ENCODE data around the gene COMMD1. TPM values are rescaled to one million over a fixed set of nuclear protein-coding genes. Genes with fewer than 3 reads are reported as not detected.

The COMMD1 gene
- polyA plus RNA-seq, 1 donor from 2014 or later: 69.1 TPM

- Histone ChIP-seq H4K20me1 (ENCODE audit: insufficient read depth) (no peaks in the 10 kb centered on the region), H3K79me2 (replicated peaks; ENCODE audit: insufficient read depth, low read length) (peaks cover 12% of the 10 kb centered on the region), H3K9me2 (ENCODE audit: insufficient read depth, low read length) (no peaks in the 10 kb centered on the region), H3K27me3 (ENCODE audit: insufficient read depth, low read depth, low read length) (no peaks in the 10 kb centered on the region), H3K9me3 (ENCODE audit: low read length) (no peaks in the 10 kb centered on the region), H3F3A (ENCODE audit: insufficient read depth, low read length, poor library complexity, severe bottlenecking) (no peaks in the 10 kb centered on the region), H3K27ac (ENCODE audit: low read length) (no peak overlapping the region), H3K4me2 (ENCODE audit: low read length) (no peak overlapping the region), H3K9ac (ENCODE audit: low read length) (no peak overlapping the region), H3K4me3 (ENCODE audit: low read length) (no peak overlapping the region), H2AFZ (ENCODE audit: low read depth, low read length) (no peak overlapping the region), H3K36me3 (ENCODE audit: insufficient read depth, low read length) (no peaks in the 10 kb centered on the region)
- TF ChIP-seq, protein P1, sequence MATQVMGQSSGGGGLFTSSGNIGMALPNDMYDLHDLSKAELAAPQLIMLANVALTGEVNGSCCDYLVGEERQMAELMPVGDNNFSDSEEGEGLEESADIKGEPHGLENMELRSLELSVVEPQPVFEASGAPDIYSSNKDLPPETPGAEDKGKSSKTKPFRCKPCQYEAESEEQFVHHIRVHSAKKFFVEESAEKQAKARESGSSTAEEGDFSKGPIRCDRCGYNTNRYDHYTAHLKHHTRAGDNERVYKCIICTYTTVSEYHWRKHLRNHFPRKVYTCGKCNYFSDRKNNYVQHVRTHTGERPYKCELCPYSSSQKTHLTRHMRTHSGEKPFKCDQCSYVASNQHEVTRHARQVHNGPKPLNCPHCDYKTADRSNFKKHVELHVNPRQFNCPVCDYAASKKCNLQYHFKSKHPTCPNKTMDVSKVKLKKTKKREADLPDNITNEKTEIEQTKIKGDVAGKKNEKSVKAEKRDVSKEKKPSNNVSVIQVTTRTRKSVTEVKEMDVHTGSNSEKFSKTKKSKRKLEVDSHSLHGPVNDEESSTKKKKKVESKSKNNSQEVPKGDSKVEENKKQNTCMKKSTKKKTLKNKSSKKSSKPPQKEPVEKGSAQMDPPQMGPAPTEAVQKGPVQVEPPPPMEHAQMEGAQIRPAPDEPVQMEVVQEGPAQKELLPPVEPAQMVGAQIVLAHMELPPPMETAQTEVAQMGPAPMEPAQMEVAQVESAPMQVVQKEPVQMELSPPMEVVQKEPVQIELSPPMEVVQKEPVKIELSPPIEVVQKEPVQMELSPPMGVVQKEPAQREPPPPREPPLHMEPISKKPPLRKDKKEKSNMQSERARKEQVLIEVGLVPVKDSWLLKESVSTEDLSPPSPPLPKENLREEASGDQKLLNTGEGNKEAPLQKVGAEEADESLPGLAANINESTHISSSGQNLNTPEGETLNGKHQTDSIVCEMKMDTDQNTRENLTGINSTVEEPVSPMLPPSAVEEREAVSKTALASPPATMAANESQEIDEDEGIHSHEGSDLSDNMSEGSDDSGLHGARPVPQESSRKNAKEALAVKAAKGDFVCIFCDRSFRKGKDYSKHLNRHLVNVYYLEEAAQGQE (IDR thresholded peaks at IDR 0.05; ENCODE audit: borderline replicate concordance): no peak
- no peak for TF ChIP-seq POLR2AphosphoS5 (IDR thresholded peaks at IDR 0.05)
Observed at GRCh38 chr2:61909116-61909515, 3.6 kb downstream of the COMMD1 start.

DNA sequence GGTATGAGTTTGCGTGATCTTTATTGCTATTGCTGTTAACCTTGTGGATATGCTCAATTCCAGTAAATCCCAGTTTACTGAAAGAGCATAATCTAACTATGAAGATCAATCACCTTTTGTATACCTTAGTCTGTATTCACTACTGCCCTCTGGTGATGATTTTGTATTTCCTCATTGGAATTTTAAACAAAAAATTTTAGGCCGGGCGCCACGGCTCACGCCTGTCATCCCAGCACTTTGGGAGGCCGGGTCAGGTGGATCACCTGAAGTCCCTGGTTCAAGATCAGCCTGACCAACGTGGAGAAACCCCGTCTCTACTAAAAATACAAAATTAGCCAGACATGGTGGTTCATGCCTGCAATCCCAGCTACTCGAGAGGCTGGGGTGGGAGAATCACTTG is 5.1 kb downstream of the COMMD1 start:
- no peak overlapping the region for H3K4me3 ChIP-seq (ENCODE audit: low read length)

DNA sequence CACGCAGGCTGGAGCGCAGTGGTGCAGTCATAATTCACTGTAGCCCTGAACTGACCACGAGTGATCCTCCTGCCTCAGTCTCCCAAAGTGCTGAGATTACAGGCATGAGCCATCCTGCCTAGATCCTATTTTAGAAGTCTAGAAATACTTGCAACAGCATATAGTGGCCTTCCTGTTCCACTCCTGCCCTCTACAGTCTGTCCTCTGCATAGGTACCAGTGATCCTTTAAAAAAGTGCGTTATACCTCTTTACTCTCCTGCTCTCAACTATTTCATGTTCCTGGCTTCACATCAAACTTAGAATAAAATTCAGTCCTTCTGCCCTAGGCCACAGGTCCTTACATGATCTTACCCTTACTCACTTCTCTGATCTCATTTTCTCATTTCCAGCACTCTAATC is 6.0 kb downstream of the COMMD1 start:
- Histone ChIP-seq H4K20me1 (ENCODE audit: insufficient read depth) (no peaks in the 10 kb centered on the region), H3K4me3 (ENCODE audit: low read length) (no peak overlapping the region), H3K9ac (ENCODE audit: low read length) (no peak overlapping the region), H3K9me3 (ENCODE audit: low read length) (no peaks in the 10 kb centered on the region), H3K27me3 (ENCODE audit: insufficient read depth, low read depth, low read length) (no peaks in the 10 kb centered on the region), H3K79me2 (replicated peaks; ENCODE audit: insufficient read depth, low read length) (peaks cover 10% of the 10 kb centered on the region), H3K9me2 (ENCODE audit: insufficient read depth, low read length) (no peaks in the 10 kb centered on the region), H3K27ac (ENCODE audit: low read length) (no peak overlapping the region), H2AFZ (ENCODE audit: low read depth, low read length) (no peak overlapping the region), H3K4me2 (ENCODE audit: low read length) (no peak overlapping the region), H3F3A (ENCODE audit: insufficient read depth, low read length, poor library complexity, severe bottlenecking) (no peaks in the 10 kb centered on the region), H3K36me3 (ENCODE audit: insufficient read depth, low read length) (no peaks in the 10 kb centered on the region)
- TF ChIP-seq SMC3 (conservative IDR thresholded peaks at IDR 0.05; ENCODE audit: poor library complexity) (no peak), POLR2AphosphoS5 (IDR thresholded peaks at IDR 0.05) (no peak), EP300 (conservative IDR thresholded peaks at IDR 0.05; ENCODE audit: poor library complexity, severe bottlenecking) (no peak), MXI1 (conservative IDR thresholded peaks at IDR 0.05; ENCODE audit: poor library complexity, severe bottlenecking) (no peak)
- TF ChIP-seq, protein P1 (IDR thresholded peaks at IDR 0.05; ENCODE audit: borderline replicate concordance): no peak
- TF ChIP-seq, protein P2, sequence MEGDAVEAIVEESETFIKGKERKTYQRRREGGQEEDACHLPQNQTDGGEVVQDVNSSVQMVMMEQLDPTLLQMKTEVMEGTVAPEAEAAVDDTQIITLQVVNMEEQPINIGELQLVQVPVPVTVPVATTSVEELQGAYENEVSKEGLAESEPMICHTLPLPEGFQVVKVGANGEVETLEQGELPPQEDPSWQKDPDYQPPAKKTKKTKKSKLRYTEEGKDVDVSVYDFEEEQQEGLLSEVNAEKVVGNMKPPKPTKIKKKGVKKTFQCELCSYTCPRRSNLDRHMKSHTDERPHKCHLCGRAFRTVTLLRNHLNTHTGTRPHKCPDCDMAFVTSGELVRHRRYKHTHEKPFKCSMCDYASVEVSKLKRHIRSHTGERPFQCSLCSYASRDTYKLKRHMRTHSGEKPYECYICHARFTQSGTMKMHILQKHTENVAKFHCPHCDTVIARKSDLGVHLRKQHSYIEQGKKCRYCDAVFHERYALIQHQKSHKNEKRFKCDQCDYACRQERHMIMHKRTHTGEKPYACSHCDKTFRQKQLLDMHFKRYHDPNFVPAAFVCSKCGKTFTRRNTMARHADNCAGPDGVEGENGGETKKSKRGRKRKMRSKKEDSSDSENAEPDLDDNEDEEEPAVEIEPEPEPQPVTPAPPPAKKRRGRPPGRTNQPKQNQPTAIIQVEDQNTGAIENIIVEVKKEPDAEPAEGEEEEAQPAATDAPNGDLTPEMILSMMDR (IDR thresholded peaks at IDR 0.05; ENCODE audit: poor library complexity, severe bottlenecking): peak; percentile 22

More for the DNA sequence above, 5.1 kb downstream of the COMMD1 start:
- no peaks in the 10 kb centered on the region for H3K27me3 ChIP-seq (ENCODE audit: insufficient read depth, low read depth, low read length)
- H3K4me2 ChIP-seq (ENCODE audit: low read length): no peak overlapping the region
- no peak overlapping the region for H2AFZ ChIP-seq (ENCODE audit: low read depth, low read length)
- no peak overlapping the region for H3K27ac ChIP-seq (ENCODE audit: low read length)
- H3K9me2 ChIP-seq (ENCODE audit: insufficient read depth, low read length): no peaks in the 10 kb centered on the region
- peaks cover 12% of the 10 kb centered on the region for H3K79me2 ChIP-seq (replicated peaks; ENCODE audit: insufficient read depth, low read length)
- TF ChIP-seq SMC3 (conservative IDR thresholded peaks at IDR 0.05; ENCODE audit: poor library complexity): no peak
- TF ChIP-seq EZH2 (IDR thresholded peaks at IDR 0.05; ENCODE audit: borderline replicate concordance, insufficient read depth, low read length, poor library complexity, severe bottlenecking): no peak
- TF ChIP-seq EP300 (conservative IDR thresholded peaks at IDR 0.05; ENCODE audit: poor library complexity, severe bottlenecking): no peak
- TF ChIP-seq, protein P2 (IDR thresholded peaks at IDR 0.05; ENCODE audit: poor library complexity, severe bottlenecking): peak; percentile 29
- peak; percentile 8 for TF ChIP-seq RAD21 (conservative IDR thresholded peaks at IDR 0.05)
- no peak for TF ChIP-seq TAF1 (IDR thresholded peaks at IDR 0.05; ENCODE audit: low read depth)
- H3K9ac ChIP-seq (ENCODE audit: low read length): no peak overlapping the region
- H3K9me3 ChIP-seq (ENCODE audit: low read length): no peaks in the 10 kb centered on the region
- H3K36me3 ChIP-seq (ENCODE audit: insufficient read depth, low read length): no peaks in the 10 kb centered on the region
- H3F3A ChIP-seq (ENCODE audit: insufficient read depth, low read length, poor library complexity, severe bottlenecking): no peaks in the 10 kb centered on the region
- no peaks in the 10 kb centered on the region for H4K20me1 ChIP-seq (ENCODE audit: insufficient read depth)
